ENCODE measurements around the gene VEPH1.

The VEPH1 gene

DNA sequence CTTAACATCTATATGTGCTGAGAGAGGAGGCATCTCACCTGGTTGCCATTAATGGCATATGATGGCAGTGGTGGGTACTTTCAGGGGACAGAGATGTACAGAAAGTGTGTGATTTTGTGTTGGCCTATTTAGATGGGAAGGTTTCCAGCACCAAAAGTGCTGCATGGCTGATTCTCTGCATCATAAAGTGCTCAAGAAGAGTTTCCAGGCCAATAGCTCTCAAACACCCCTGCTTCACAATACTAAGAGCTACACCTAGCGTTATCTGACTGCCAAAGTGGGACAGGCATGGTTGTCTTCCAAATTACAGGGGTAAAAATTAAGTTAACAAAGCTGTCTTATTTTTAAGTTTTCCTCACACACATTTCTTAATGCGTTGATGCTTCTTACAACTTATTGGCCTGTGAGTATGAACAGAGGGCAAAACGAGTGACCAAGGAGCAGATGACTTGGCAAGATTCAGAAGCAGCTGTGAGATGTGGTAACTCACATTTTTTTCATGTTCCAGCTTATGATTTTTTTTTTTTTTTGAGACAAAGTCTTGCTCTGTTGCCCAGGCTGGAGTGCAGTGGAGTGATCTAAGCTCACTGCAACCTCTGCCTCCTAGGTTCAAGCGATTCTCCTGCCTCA is 41.4 kb upstream of the VEPH1 start:
- Histone ChIP-seq H3K4me1 (ENCODE audit: control insufficient read depth, low read length) (no peaks in the 10 kb centered on the region), H3K79me2 (ENCODE audit: control insufficient read depth, low read length) (no peaks in the 10 kb centered on the region), H3K27ac (ENCODE audit: low read depth, low read length) (no peak overlapping the region), H3K9me2 (replicated peaks; ENCODE audit: control insufficient read depth, low read length) (no peaks in the 10 kb centered on the region), H3F3A (ENCODE audit: control insufficient read depth, insufficient read depth) (no peaks in the 10 kb centered on the region), H3K4me3 (ENCODE audit: low read length) (no peak overlapping the region), H3K4me2 (ENCODE audit: low read length) (no peak overlapping the region), H3K36me3 (ENCODE audit: control insufficient read depth, low read length) (no peaks in the 10 kb centered on the region), H3K27me3 (ENCODE audit: control insufficient read depth, low read length) (no peaks in the 10 kb centered on the region), H4K20me1 (ENCODE audit: control insufficient read depth, insufficient read depth, low read depth, low read length) (no peaks in the 10 kb centered on the region), H3K9me3 (ENCODE audit: control insufficient read depth, insufficient read depth, low read length) (no peaks in the 10 kb centered on the region)
- TF ChIP-seq EZH2phosphoT487 (IDR thresholded peaks at IDR 0.05; ENCODE audit: borderline replicate concordance, low read length): no peak
- TF ChIP-seq, protein P1, sequence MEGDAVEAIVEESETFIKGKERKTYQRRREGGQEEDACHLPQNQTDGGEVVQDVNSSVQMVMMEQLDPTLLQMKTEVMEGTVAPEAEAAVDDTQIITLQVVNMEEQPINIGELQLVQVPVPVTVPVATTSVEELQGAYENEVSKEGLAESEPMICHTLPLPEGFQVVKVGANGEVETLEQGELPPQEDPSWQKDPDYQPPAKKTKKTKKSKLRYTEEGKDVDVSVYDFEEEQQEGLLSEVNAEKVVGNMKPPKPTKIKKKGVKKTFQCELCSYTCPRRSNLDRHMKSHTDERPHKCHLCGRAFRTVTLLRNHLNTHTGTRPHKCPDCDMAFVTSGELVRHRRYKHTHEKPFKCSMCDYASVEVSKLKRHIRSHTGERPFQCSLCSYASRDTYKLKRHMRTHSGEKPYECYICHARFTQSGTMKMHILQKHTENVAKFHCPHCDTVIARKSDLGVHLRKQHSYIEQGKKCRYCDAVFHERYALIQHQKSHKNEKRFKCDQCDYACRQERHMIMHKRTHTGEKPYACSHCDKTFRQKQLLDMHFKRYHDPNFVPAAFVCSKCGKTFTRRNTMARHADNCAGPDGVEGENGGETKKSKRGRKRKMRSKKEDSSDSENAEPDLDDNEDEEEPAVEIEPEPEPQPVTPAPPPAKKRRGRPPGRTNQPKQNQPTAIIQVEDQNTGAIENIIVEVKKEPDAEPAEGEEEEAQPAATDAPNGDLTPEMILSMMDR (IDR thresholded peaks at IDR 0.05; ENCODE audit: low read depth, low read length, poor library complexity, severe bottlenecking): no peak

DNA sequence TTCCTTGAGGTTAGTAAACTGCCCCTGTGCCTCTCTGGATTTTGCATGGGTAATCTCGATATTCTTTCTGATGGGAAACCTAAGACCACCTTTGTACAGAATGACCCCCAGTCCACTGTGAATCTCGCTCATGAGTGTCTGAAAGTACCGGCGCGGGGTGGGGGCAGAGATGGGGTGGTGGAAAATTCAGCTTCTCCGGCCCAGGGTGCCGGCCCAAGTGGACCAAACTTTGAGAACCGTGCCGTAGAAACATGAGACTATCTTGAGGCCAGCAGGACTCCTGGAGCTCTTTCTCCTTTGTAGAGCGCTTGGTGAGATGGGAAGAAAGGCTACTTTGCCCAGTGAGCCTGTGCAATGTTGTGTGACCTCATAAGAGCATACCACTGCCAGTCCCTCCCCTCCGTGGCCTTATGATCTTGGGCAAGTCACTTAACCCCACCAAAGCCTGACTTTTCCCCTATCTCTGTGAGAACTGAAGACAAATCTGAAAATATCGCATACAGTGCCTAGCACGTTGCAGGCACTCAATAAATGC is 40.4 kb upstream of the VEPH1 start:
- H3K27me3 ChIP-seq (ENCODE audit: control insufficient read depth, low read length): no peaks in the 10 kb centered on the region
- TF ChIP-seq, protein P1 (IDR thresholded peaks at IDR 0.05; ENCODE audit: low read depth, low read length, poor library complexity, severe bottlenecking): no peak
- TF ChIP-seq EZH2phosphoT487 (IDR thresholded peaks at IDR 0.05; ENCODE audit: borderline replicate concordance, low read length): no peak
- no peak overlapping the region for H3K27ac ChIP-seq (ENCODE audit: low read depth, low read length)
- H3K9me3 ChIP-seq (ENCODE audit: control insufficient read depth, insufficient read depth, low read length): no peaks in the 10 kb centered on the region
- H4K20me1 ChIP-seq (ENCODE audit: control insufficient read depth, insufficient read depth, low read depth, low read length): no peaks in the 10 kb centered on the region
- no peaks in the 10 kb centered on the region for H3K36me3 ChIP-seq (ENCODE audit: control insufficient read depth, low read length)
- no peaks in the 10 kb centered on the region for H3K4me1 ChIP-seq (ENCODE audit: control insufficient read depth, low read length)
- H3K9me2 ChIP-seq (replicated peaks; ENCODE audit: control insufficient read depth, low read length): no peaks in the 10 kb centered on the region
- no peak overlapping the region for H3K4me2 ChIP-seq (ENCODE audit: low read length)
- no peak overlapping the region for H3K4me3 ChIP-seq (ENCODE audit: low read length)
- no peaks in the 10 kb centered on the region for H3K79me2 ChIP-seq (ENCODE audit: control insufficient read depth, low read length)
- no peaks in the 10 kb centered on the region for H3F3A ChIP-seq (ENCODE audit: control insufficient read depth, insufficient read depth)

DNA sequence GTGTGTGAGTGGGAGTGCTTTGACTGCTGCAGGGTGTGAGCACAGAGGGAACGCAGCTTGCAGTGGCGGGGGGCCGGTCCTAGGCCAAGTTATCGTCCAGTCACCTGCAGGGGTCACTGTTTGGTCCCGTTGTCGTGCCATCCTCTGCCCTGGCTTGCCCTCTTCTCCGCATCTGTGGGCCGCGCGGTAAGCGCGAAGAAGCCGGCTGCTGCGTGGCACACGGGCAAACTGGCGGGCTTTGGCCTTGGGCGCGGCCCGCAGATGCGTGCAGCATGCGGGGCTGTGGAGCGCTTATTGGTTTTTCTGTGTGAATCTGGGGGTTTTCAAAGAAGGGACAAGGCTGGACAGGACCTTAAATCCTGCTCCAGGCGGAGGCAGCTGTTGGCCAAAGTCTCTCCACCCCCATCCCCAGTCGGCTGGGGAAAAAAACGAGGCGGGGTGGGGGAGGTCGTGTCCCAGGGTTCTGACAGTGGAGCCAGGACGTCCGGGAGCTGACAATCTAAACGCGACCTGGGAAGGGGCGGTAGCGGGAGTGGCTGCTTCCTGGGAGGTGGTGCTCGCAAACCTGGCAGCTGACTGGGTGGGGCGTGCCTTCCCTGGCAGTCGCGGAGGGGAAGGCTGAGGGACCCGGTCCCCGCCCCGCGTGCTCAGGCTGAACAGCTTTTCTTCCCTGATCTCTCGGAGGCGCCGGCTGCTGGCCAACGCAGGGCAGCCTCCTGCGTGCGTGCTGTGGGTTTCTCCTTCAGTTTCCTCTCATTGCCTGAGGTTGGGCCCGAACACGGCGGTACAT is 39.7 kb upstream of the VEPH1 start:
- no peak overlapping the region for H3K4me2 ChIP-seq (ENCODE audit: low read length)
- no peaks in the 10 kb centered on the region for H3K9me2 ChIP-seq (replicated peaks; ENCODE audit: control insufficient read depth, low read length)
- no peaks in the 10 kb centered on the region for H4K20me1 ChIP-seq (ENCODE audit: control insufficient read depth, insufficient read depth, low read depth, low read length)
- H3K4me1 ChIP-seq (ENCODE audit: control insufficient read depth, low read length): no peaks in the 10 kb centered on the region
- no peaks in the 10 kb centered on the region for H3K27me3 ChIP-seq (ENCODE audit: control insufficient read depth, low read length)
- H3K4me3 ChIP-seq (ENCODE audit: low read length): no peak overlapping the region
- H3K36me3 ChIP-seq (ENCODE audit: control insufficient read depth, low read length): no peaks in the 10 kb centered on the region
- H3K27ac ChIP-seq (ENCODE audit: low read depth, low read length): no peak overlapping the region
- H3K9me3 ChIP-seq (ENCODE audit: control insufficient read depth, insufficient read depth, low read length): no peaks in the 10 kb centered on the region
- H3F3A ChIP-seq (ENCODE audit: control insufficient read depth, insufficient read depth): no peaks in the 10 kb centered on the region
- no peaks in the 10 kb centered on the region for H3K79me2 ChIP-seq (ENCODE audit: control insufficient read depth, low read length)
- no peak for TF ChIP-seq EZH2phosphoT487 (IDR thresholded peaks at IDR 0.05; ENCODE audit: borderline replicate concordance, low read length)
- TF ChIP-seq, protein P1 (IDR thresholded peaks at IDR 0.05; ENCODE audit: low read depth, low read length, poor library complexity, severe bottlenecking): no peak

Measured in DOHH2 (cell line).